PFSK-1 (cell line): ENCODE measurements around the gene SALL3.

Source experiments
- FOXP2 ChIP-seq: optimal IDR thresholded peaks from 2 replicates; pipeline ENCODE3; 2011; ENCODE audit warnings: borderline replicate concordance, control low read depth, inconsistent platforms; ENCODE audit not compliant: insufficient read depth; ENCODE audit errors: extremely low read length, extremely low read depth
- POLR2AphosphoS5 ChIP-seq: IDR thresholded peaks from 2 replicates; pipeline ENCODE4 v1.6.1; 2012; ENCODE audit warnings: low read depth, mild to moderate bottlenecking, control low read depth, low read length, moderate library complexity
- SIN3A ChIP-seq: IDR thresholded peaks from 2 replicates; pipeline ENCODE4 v1.6.1; 2012; ENCODE audit warnings: mild to moderate bottlenecking, low read length, moderate library complexity, borderline replicate concordance; ENCODE audit not compliant: insufficient read depth
- TAF1 ChIP-seq: IDR thresholded peaks from 2 replicates; pipeline ENCODE4 v1.6.1; 2012; ENCODE audit warnings: low read length, control low read depth, borderline replicate concordance; ENCODE audit not compliant: insufficient read depth
- TF ChIP-seq, protein P1 (sequence below), 2 experiments: IDR thresholded peaks; 2 replicates each; pipeline versions ENCODE4 v1.6.1 to v1.8.0; 2011 to 2012; ENCODE audit warnings: low read depth in 2 of 2, low read length in 2 of 2, control low read depth in 1 of 2, inconsistent platforms in 1 of 2, mild to moderate bottlenecking in 1 of 2, moderate library complexity in 1 of 2; ENCODE audit not compliant: insufficient read depth in 1 of 2

Gene SALL3

DNA sequence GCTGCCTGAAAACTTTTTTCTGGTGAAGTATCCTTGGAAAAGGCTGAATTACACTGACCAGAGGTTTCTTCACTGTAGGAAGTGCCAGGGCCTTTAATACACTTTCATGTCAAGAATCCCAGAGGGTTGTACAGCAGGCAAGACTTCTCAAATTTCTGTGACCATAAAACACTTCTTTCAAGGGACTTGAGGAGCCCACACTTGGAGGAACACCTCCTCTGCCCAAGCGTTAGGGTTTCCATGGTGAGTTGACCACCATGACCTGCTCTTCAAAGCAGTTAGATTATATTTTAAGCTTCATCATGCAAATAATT, 12.9 kb upstream of the SALL3 start:
- TF ChIP-seq, protein P1, sequence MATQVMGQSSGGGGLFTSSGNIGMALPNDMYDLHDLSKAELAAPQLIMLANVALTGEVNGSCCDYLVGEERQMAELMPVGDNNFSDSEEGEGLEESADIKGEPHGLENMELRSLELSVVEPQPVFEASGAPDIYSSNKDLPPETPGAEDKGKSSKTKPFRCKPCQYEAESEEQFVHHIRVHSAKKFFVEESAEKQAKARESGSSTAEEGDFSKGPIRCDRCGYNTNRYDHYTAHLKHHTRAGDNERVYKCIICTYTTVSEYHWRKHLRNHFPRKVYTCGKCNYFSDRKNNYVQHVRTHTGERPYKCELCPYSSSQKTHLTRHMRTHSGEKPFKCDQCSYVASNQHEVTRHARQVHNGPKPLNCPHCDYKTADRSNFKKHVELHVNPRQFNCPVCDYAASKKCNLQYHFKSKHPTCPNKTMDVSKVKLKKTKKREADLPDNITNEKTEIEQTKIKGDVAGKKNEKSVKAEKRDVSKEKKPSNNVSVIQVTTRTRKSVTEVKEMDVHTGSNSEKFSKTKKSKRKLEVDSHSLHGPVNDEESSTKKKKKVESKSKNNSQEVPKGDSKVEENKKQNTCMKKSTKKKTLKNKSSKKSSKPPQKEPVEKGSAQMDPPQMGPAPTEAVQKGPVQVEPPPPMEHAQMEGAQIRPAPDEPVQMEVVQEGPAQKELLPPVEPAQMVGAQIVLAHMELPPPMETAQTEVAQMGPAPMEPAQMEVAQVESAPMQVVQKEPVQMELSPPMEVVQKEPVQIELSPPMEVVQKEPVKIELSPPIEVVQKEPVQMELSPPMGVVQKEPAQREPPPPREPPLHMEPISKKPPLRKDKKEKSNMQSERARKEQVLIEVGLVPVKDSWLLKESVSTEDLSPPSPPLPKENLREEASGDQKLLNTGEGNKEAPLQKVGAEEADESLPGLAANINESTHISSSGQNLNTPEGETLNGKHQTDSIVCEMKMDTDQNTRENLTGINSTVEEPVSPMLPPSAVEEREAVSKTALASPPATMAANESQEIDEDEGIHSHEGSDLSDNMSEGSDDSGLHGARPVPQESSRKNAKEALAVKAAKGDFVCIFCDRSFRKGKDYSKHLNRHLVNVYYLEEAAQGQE (IDR thresholded peaks at IDR 0.05; ENCODE audit: insufficient read depth in 1 of 2, low read depth in 2 of 2, low read length in 2 of 2): no peak
- TF ChIP-seq FOXP2 (no peak), TAF1 (no peak), SIN3A (no peak), POLR2AphosphoS5 (no peak)

DNA sequence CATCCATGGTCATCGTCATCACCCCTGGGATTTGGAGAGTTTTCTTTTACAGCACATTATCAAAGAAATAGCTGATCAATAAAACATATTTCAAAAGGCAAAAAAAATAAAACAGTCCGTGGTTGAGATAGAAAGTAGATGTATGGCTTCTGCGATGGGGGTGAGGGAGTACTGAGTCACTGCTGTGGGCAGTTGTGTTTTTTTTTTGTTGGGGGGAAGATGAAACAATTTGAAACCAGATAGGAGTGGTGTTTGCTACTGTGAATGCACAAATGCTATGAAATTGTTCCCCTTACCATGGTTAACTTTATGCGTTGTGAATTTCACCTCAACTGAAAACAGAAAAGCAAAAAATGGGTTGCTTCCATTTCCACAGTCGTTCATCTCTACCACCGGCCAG, 11.9 kb upstream of the SALL3 start:
- TF ChIP-seq FOXP2 (no peak), TAF1 (no peak)
- TF ChIP-seq, protein P1 (IDR thresholded peaks at IDR 0.05; ENCODE audit: insufficient read depth in 1 of 2, low read depth in 2 of 2, low read length in 2 of 2): no peak

DNA sequence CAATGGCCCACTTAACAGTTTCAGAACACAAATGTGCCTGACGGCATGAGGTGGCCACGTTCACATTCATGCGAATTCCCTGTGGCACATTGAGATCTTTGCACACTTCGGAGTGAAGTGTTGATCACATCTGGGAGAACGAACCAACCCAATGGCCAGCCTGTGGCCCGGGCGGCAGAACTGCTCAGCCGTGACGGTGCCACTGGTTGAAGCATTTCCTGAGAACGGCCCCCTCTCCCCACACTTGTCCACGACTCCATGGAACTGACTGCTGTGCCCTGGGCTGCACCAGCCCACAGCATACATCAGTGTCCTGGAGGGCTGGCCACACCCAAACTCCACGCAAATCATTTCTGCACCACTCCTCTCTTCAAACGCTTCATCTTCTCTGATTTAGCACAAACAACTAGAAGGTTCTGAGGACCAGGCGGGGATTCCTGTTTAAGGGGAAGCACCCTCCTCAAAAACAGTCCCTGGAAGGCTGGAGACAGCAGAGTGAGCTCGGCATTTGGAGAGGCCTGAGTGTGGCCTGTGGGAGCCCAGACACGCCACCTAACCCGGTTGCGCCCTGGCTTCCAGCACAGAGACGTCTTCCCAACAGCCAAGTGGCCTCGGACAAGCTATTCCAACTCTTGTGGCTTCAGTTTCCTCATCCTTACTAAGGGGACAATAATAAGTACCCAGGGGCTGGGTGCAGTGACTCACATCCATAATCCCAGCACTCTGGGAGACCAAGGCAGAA, 9.9 kb upstream of the SALL3 start:
- no peak for TF ChIP-seq FOXP2
- no peak for TF ChIP-seq SIN3A

DNA sequence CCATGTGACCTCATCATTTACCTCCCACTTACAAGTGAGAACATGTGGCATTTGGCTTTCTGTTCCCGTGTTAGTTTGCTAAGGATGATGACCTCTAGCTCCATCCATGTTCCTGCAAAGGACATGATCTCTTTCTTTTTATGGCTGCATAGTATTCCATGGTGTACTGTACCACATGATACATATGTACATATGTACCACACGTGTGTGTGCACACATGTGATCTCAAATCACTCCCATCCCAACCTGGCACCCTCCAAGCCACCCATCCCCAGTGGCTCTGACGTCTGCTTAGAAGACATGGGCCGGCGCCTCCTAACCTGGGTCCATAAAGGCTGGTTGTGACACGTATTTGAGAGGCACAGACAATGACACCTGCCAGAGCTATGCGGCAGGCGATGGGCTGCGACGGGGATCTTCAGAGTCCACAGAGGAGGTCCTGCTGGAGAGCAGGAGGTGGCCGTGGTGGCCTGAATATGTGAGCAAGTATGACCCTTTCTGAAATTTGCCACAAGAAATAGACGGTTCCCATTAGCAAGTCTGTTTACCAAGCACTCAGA, 8.8 kb upstream of the SALL3 start:
- TF ChIP-seq, protein P1 (IDR thresholded peaks at IDR 0.05; ENCODE audit: insufficient read depth in 1 of 2, low read depth in 2 of 2, low read length in 2 of 2): no peak
- no peak for TF ChIP-seq SIN3A
- TF ChIP-seq FOXP2: no peak
- TF ChIP-seq POLR2AphosphoS5: no peak

DNA sequence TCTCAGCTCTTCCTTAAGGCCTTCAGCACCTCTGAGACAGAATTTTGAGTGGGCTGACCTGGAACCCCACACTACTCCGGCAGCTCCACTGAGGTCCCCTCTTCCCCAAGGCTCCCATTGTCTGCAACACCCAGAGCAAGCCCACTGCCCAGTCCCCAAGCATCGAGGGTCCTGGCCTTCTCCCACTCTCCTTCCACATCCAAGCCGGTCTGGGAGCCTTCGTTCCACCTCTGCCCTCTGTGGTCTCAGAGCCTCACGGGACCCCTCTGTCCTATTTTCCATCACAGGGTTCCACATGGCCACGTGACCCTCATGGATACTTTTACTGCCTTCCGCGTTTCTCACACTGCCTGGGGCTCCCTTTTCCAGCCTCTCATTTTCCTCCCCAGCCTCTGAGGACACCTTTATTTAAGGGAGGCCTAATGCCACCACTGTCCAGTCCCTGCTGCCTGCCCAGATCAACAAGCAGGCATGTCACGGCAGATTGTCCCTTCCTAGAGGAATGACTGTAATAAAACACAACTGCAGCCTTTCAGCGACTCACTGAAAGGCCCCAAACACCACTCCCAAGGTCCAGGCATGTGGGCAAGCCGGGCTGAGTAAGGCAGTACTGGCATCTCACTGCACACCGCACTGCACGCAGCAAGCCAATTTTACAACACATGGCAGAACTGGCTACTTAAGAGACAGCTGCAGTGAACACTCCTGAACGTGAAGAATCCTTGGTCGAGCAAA, 7.9 kb upstream of the SALL3 start:
- TF ChIP-seq POLR2AphosphoS5 (no peak), FOXP2 (no peak), SIN3A (no peak), TAF1 (no peak)
- TF ChIP-seq, protein P1 (IDR thresholded peaks at IDR 0.05; ENCODE audit: insufficient read depth in 1 of 2, low read depth in 2 of 2, low read length in 2 of 2): no peak
